Parietal lobe (tissue), 2 donors: ENCODE measurements around the gene MOGAT3. TPM values are rescaled to one million over a fixed set of nuclear protein-coding genes. Genes with fewer than 3 reads are reported as not detected.

Experiments
- small RNA-seq: library from RNA; depleted of rRNA; stranded (forward); fragments of <200 nt; gene quantifications from one replicate; pipeline ENCODE3, GENCODE V24; 2014; ENCODE audit warnings: low replicate concordance
- total RNA-seq: library from RNA; depleted of rRNA; stranded (reverse); fragments of >200 nt; gene quantifications from one replicate; pipeline ENCODE4 v1.2.3, GENCODE V29; 2014

MOGAT3 gene
- not detected for total RNA-seq

GRCh38 chr7:101200862-101201599, at the start of gene MOGAT3:
MOGAT3 (minus strand) TSS chr7:101201036; CDS start chr7:101200854, 182 bp downstream.

DNA sequence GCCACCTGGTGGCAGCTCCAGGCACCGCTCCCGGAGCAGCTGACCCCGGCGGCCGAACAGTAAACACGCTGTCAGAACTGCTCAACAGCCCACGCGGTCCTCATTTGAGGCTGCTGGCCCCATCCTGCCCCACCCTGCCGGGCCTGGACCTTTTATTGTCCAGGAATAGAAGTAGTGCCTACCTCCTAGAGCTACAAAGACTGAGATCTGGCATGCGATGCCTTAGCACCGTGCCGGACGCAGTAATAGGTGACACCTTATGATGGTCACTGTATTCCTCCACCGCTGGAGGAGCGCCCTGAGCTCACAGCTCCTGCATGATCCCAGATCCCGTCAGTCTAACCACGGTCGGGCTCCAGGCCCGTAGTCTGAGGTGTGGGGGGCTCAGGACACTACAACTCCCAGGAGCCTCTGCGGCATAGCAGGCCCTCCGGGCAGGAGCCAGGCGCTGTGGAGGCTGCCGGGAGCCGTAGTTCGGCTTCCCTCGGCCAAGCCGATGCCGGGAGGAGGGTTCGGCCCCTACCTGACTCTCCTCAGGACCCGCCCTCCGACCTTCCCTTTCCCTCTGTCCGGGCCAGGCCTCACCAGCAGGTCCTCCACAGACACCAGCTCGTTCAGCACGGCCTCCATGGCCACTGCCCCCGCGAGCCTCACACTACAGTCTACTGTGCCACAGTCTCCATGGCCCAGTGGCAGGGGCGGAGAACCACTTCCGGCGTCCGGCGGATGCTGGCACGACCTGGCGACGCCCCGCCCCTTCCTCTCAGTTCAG, 43.7 kb upstream of the MOGAT3 start, which contains the start of gene FIS1:
Gene FIS1 (minus strand): TSS at position 707 of the 772 bp plus-strand sequence. CDS start 77 bp downstream, at position 630.

DNA sequence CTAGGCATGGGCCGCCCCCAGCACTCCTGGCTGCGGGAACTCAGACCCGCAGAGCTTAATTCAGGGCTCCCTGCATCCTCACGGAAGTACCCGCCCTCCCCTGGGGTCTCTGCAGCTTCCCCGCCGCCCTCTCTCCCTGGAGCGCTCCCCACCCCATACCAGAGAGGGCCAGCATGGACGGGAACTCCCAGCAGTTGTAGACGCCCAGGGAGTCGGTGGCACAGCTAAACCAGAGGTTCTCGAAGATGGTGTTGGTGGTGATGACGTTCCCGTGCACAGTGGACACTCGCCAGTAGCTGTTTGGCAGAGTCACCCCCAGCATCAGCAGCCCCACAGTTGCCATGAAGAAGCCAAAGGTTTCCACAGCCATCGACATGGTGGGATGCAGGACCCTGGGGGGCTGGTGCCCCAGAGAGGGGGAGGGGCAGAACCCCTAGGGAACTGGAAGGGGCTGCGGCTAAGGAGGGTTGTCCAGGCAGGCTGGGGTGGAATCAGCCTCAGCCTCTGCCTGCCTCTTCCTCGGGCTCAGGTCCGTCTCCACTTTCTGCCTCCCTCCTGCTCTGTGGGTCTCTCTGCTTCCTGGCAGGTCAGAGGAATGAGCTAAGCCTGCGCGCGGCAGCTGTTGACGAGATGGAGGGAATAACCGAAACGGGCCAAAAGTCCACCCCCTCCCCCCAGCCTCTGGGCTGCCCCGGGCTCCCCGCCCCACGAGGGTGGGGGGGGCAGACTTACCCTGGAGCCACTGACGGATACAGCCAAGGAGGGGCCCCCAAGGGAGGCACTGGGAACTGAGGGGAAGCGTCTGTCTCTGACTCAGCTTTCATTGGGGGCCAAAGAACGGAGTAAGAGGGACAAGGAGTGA, 36.6 kb upstream of the MOGAT3 start, which contains the start of gene CLDN15:
Gene CLDN15 (minus strand): TSS at position 597 of the 862 bp plus-strand sequence. CDS start 221 bp downstream, at position 376.

GRCh38 chr7:101217388-101218235, 16.8 kb upstream of the MOGAT3 start, which contains the start of the genes PLOD3 and ZNHIT1:
PLOD3 (minus strand) TSS chr7:101217581; CDS start chr7:101217274, 307 bp downstream.
ZNHIT1 (plus strand) TSS chr7:101218165; CDS start chr7:101218196, 31 bp downstream.

GRCh38 chr7:101180130-101180755, 20.6 kb downstream of the MOGAT3 start, which contains the start of gene NAT16:
NAT16 (minus strand) TSS chr7:101180293; CDS start chr7:101174807, 5,486 bp downstream.

GRCh38 chr7:101165075-101165957, 35.5 kb downstream of the MOGAT3 start, which contains the start of gene VGF:
VGF (minus strand) TSS chr7:101165569; CDS start chr7:101164843, 726 bp downstream.

GRCh38 chr7:101153969-101154692, 46.7 kb downstream of the MOGAT3 start, which contains the start of gene AP1S1:
AP1S1 (plus strand) TSS chr7:101154476; CDS start chr7:101154515, 39 bp downstream.

Small RNA genes lying within 50 kb of the gene (small RNA-seq; reads per million reads assigned to genes)
- not detected for gene MIR4653

Other genes with a start within 250 kb of the MOGAT3 start
- gene MUC12, start 231.5 kb downstream of the MOGAT3 start, total RNA-seq, result not detected
- not detected for gene MUC17, start 181.0 kb downstream of the MOGAT3 start, total RNA-seq
- gene TRIM56, start 115.6 kb downstream of the MOGAT3 start, total RNA-seq, result 1.3 TPM
- not detected for gene SERPINE1, start 73.9 kb downstream of the MOGAT3 start, total RNA-seq
- gene AP1S1, start 46.6 kb downstream of the MOGAT3 start, total RNA-seq, result 63.2 TPM
- gene VGF, start 35.5 kb downstream of the MOGAT3 start, total RNA-seq, result 9.4 TPM
- 3.4 TPM for gene NAT16, start 20.7 kb downstream of the MOGAT3 start, total RNA-seq
- gene PLOD3, start 16.5 kb upstream of the MOGAT3 start, total RNA-seq, result 22.2 TPM
- 23.5 TPM for gene ZNHIT1, start 17.1 kb upstream of the MOGAT3 start, total RNA-seq
- 5.9 TPM for gene CLDN15, start 36.8 kb upstream of the MOGAT3 start, total RNA-seq
- 71.1 TPM for gene FIS1, start 44.0 kb upstream of the MOGAT3 start, total RNA-seq
- 32.2 TPM for gene IFT22, start 120.8 kb upstream of the MOGAT3 start, total RNA-seq
- 9.7 TPM for gene COL26A1, start 161.8 kb upstream of the MOGAT3 start, total RNA-seq